Muscle of arm (tissue), 12 donors: ENCODE data around the gene MYH15. TPM values are rescaled to one million over a fixed set of nuclear protein-coding genes. Genes with fewer than 3 reads are reported as not detected.
"Not testable (repeated sequence)": the region's sequence is repeated elsewhere in the genome, so short reads cannot be mapped to it uniquely, and the experiment has no call there.

Experiments
- DNase-seq: peaks from one replicate; pipeline ENCODE4 v3.0.0-alpha.2; 2013
- polyA plus RNA-seq, 12 donors: library from polyadenylated mRNA; unstranded; fragments of 120-200 nt; gene quantifications; one replicate each; pipeline ENCODE4 v1.2.1, GENCODE V29; 2013; ENCODE audit not compliant: insufficient read length in 12 of 12

The MYH15 gene
- polyA plus RNA-seq, 12 donors = 0.30 to 0.73 (median 0.54) TPM; not detected in 2

GRCh38 chr3:108388136-108389132 lies 122.0 kb downstream of the MYH15 start:
- DNase-seq = no peak

- DNase-seq = no peak
These were observed 123.3 kb downstream of the MYH15 start for GRCh38 chr3:108387063-108387462.

GRCh38 chr3:108383306-108383705 lies 127.1 kb downstream of the MYH15 start:
- no peak for DNase-seq

GRCh38 chr3:108381529-108382140 lies 128.8 kb downstream of the MYH15 start:
- DNase-seq = peak; percentile 5

GRCh38 chr3:108380128-108380795 lies 130.1 kb downstream of the MYH15 start:
- DNase-seq = no peak

- not testable (repeated sequence) for DNase-seq
These were observed 131.4 kb downstream of the MYH15 start for GRCh38 chr3:108378952-108379342.

GRCh38 chr3:108378153-108378951 lies 132.0 kb downstream of the MYH15 start:
- DNase-seq = no peak

- DNase-seq = no peak
These were observed 133.0 kb downstream of the MYH15 start for GRCh38 chr3:108377384-108377783.

- DNase-seq = no peak
These were observed 134.4 kb downstream of the MYH15 start for GRCh38 chr3:108376026-108376425.

GRCh38 chr3:108359011-108359410 lies 151.4 kb downstream of the MYH15 start:
- DNase-seq = no peak

- DNase-seq = no peak
These were observed 153.4 kb downstream of the MYH15 start for GRCh38 chr3:108357042-108357441.

- DNase-seq = no peak
These were observed 155.8 kb downstream of the MYH15 start for GRCh38 chr3:108354562-108354961.

- DNase-seq = no peak
These were observed 158.2 kb downstream of the MYH15 start for GRCh38 chr3:108352176-108352575.

- no peak for DNase-seq
These were observed 163.8 kb downstream of the MYH15 start for GRCh38 chr3:108346301-108347227.

GRCh38 chr3:108345492-108346205 lies 164.7 kb downstream of the MYH15 start:
- no peak for DNase-seq

GRCh38 chr3:108343491-108343890 lies 166.9 kb downstream of the MYH15 start:
- DNase-seq = no peak

- no peak for DNase-seq
These were observed 167.4 kb downstream of the MYH15 start for GRCh38 chr3:108342837-108343486.

- DNase-seq = no peak
These were observed 168.5 kb downstream of the MYH15 start for GRCh38 chr3:108341911-108342310.

GRCh38 chr3:108338901-108339545 lies 171.4 kb downstream of the MYH15 start:
- DNase-seq = no peak
